ENCODE results near the gene EEIG1. TPM values are rescaled to one million over a fixed set of nuclear protein-coding genes. Genes with fewer than 3 reads are reported as not detected.

Gene EEIG1
- total RNA-seq, 4 donors from 2014 or later = 18.3 to 34.7 (median 24.9) TPM

- intact Hi-C loops (cut with DNase I) = no loop called here
- 83% methylated on average over 1 of the region's 1 CpG; no CpG with 5 or more reads in 1 of the 2 donors for WGBS, 2 donors
- TF ChIP-seq POLR2A (IDR thresholded peaks at IDR 0.05) (no peak), CTCF (IDR thresholded peaks at IDR 0.05) (no peak)
- Histone ChIP-seq H3K9me3 (no peaks in the 10 kb centered on the region), H3K4me3 (replicated peaks in 1 of 3) (no peak overlapping the region), H3K27me3 (no peaks in the 10 kb centered on the region), H3K4me1 (peaks cover 24 to 49% of the 10 kb centered on the region in 2 donors), H3K36me3 (no peaks in the 10 kb centered on the region), H3K27ac (peak overlapping the region; percentile 24 to 57 (median 45))
- peak in 1 of 2 donors; percentile 41 for DNase-seq
These were observed 2.1 kb upstream of the EEIG1 start for GRCh38 chr9:127982912-127983311.

GRCh38 chr9:127981559-127982121 lies 851 bp upstream of the EEIG1 start:
- H3K27ac ChIP-seq = peak overlapping the region; percentile 79 to 91 (median 85)
- DNase-seq = no peak
- 60 to 69% methylated on average over 10 to 11 of the region's 11 CpGs for WGBS, 2 donors
- intact Hi-C loops (cut with DNase I) = no loop called here
- no peaks in the 10 kb centered on the region for H3K27me3 ChIP-seq
- no peaks in the 10 kb centered on the region for H3K9me3 ChIP-seq
- H3K4me1 ChIP-seq = peaks cover 37 to 53% of the 10 kb centered on the region in 2 donors
- peak overlapping the region in 1 of 3 donors; percentile 30 for H3K4me3 ChIP-seq (replicated peaks in 1 of 3)
- H3K36me3 ChIP-seq = no peaks in the 10 kb centered on the region
- no peak for TF ChIP-seq POLR2A (IDR thresholded peaks at IDR 0.05)
- no peak for TF ChIP-seq CTCF (IDR thresholded peaks at IDR 0.05)

GRCh38 chr9:127980060-127980705 lies 606 bp downstream of the EEIG1 start:
- peaks cover 52 to 67% of the 10 kb centered on the region in 2 donors for H3K4me1 ChIP-seq
- no peaks in the 10 kb centered on the region for H3K36me3 ChIP-seq
- intact Hi-C loops (cut with DNase I) = no loop called here
- H3K9me3 ChIP-seq = no peaks in the 10 kb centered on the region
- 0 to 1% methylated on average over 20 to 29 of the region's 61 CpGs for WGBS, 2 donors
- H3K27ac ChIP-seq = peak overlapping the region; percentile 81 to 90 (median 87)
- DNase-seq = peak; percentile 76 to 77
- TF ChIP-seq CTCF (IDR thresholded peaks at IDR 0.05) = no peak
- peak in 1 of 2 donors; percentile 64 for TF ChIP-seq POLR2A (IDR thresholded peaks at IDR 0.05)
- H3K4me3 ChIP-seq (replicated peaks in 1 of 3) = peak overlapping the region; percentile 69 to 90 (median 86)
- no peaks in the 10 kb centered on the region for H3K27me3 ChIP-seq

- Histone ChIP-seq H3K27me3 (no peaks in the 10 kb centered on the region), H3K36me3 (no peaks in the 10 kb centered on the region), H3K9me3 (no peaks in the 10 kb centered on the region), H3K4me1 (peaks cover 59 to 74% of the 10 kb centered on the region in 2 donors), H3K27ac (peak overlapping the region; percentile 81 to 90 (median 87)), H3K4me3 (replicated peaks in 1 of 3) (peak overlapping the region; percentile 69 to 90 (median 86))
- TF ChIP-seq CTCF (IDR thresholded peaks at IDR 0.05) (no peak), POLR2A (IDR thresholded peaks at IDR 0.05) (no peak)
- DNase-seq = peak; percentile 56 to 65
- WGBS, 2 donors = 2 to 3% methylated on average over 11 to 14 of the region's 24 CpGs
- intact Hi-C loops (cut with DNase I) = no loop called here
These were observed 1.3 kb downstream of the EEIG1 start for GRCh38 chr9:127979333-127980059.

GRCh38 chr9:127979015-127979332 lies 1.8 kb downstream of the EEIG1 start:
- TF ChIP-seq CTCF (IDR thresholded peaks at IDR 0.05) (no peak), POLR2A (IDR thresholded peaks at IDR 0.05) (no peak)
- H3K4me3 ChIP-seq (replicated peaks in 1 of 3) = peak overlapping the region; percentile 69 to 90 (median 86)
- intact Hi-C loops (cut with DNase I) = no loop called here
- H3K4me1 ChIP-seq = peaks cover 64 to 79% of the 10 kb centered on the region in 2 donors
- no peaks in the 10 kb centered on the region for H3K27me3 ChIP-seq
- no peak for DNase-seq
- peak overlapping the region; percentile 81 to 90 (median 87) for H3K27ac ChIP-seq
- no peaks in the 10 kb centered on the region for H3K36me3 ChIP-seq
- 29 to 42% methylated on average over 5 of the region's 5 CpGs for WGBS, 2 donors
- H3K9me3 ChIP-seq = no peaks in the 10 kb centered on the region
